A549 (cell line): ENCODE measurements around the gene MAP3K21. TPM values are rescaled to one million over a fixed set of nuclear protein-coding genes. Genes with fewer than 3 reads are reported as not detected.
A peak's percentile ranks its signal among the peaks of the same experiment; 100 is the strongest.

Experiments
- ATAC-seq, 2 experiments: fragments of 200-7000 bp in 1 of 2; fragments of >200 bp in 1 of 2; cut with Nextera tagmentation in 1 of 2; cut with Tn5 transposase in 1 of 2; 3 replicates each; pipeline versions ENCODE4 v1.8.0 to v1.9.1; 2018 to 2020; ENCODE audit warnings: mild to moderate bottlenecking in 1 of 2, moderate library complexity in 1 of 2
- CTCF ChIA-PET: fragments of 300-600 bp; sonication (Branson Sonifier 250); formaldehyde crosslinking; extraction: SDS; loops from one replicate; lab custom pipeline; 2021; ENCODE audit warnings: antibody characterized with exemption, inconsistent platforms; lab: Yijun Ruan, JAX
- POLR2A ChIA-PET: fragments of 350-600 bp; formaldehyde crosslinking; extraction: SDS; loops from one replicate; lab custom pipeline; 2021; ENCODE audit warnings: antibody characterized with exemption, inconsistent platforms; lab: Yijun Ruan, JAX
- DNase-seq, 2 experiments: peaks; one replicate each; pipeline versions ENCODE4 v3.0.0 to v3.0.0-alpha.2; 2011 to 2016; ENCODE audit warnings: low read depth in 1 of 2, low spot score in 1 of 2
- FAIRE-seq: peaks from 2 replicates; lab custom pipeline; 2011; peaks lifted over from hg19 to GRCh38; lab: Jason Lieb, UNC
- H3K27ac ChIP-seq, 2 experiments: fragments of >200 bp; sonication (Bioruptor Twin); formaldehyde crosslinking; 3 replicates each; pipeline ENCODE4 v1.5.1; 2016 to 2017
- H3K4me1 ChIP-seq: fragments of >200 bp; sonication (Bioruptor Twin); formaldehyde crosslinking; 3 replicates; pipeline ENCODE4 v1.6.1; 2016
- H3K4me2 ChIP-seq: fragments of >200 bp; sonication (Bioruptor Twin); formaldehyde crosslinking; 3 replicates; pipeline ENCODE4 v1.6.1; 2016
- H3K4me3 ChIP-seq: fragments of >200 bp; sonication (Bioruptor Twin); formaldehyde crosslinking; 3 replicates; pipeline ENCODE4 v1.5.1; 2016
- H3K9me3 ChIP-seq: fragments of >200 bp; sonication (Bioruptor Twin); formaldehyde crosslinking; 3 replicates; pipeline ENCODE4 v1.6.1; 2016
- CHD2 ChIP-seq: fragments of 150-350 bp; IDR thresholded peaks from 2 replicates; pipeline ENCODE4 v1.6.1; 2014; ENCODE audit warnings: low read length; ENCODE audit not compliant: partially characterized antibody
- EHMT2 ChIP-seq: fragments of 200-600 bp; sonication (generic); IDR thresholded peaks from 2 replicates; pipeline ENCODE4 v1.6.1; 2016; ENCODE audit warnings: antibody characterized with exemption, low read depth, mild to moderate bottlenecking, moderate library complexity
- FOSL2 ChIP-seq, 2 experiments: fragments of 450-650 bp in 1 of 2; fragments of >200 bp in 1 of 2; sonication (Bioruptor Twin) in 1 of 2; formaldehyde crosslinking; IDR thresholded peaks; 2 replicates each; pipeline versions ENCODE4 v1.5.0 to v1.6.1; 2016 to 2020; ENCODE audit warnings: mild to moderate bottlenecking in 1 of 2, moderate library complexity in 1 of 2
- HOXA7 ChIP-seq: fragments of 250-450 bp; sonication (Bioruptor Pico); IDR thresholded peaks from 2 replicates; pipeline ENCODE4 v1.5.0; 2020; ENCODE audit warnings: mild to moderate bottlenecking, moderate library complexity
- JUNB ChIP-seq: fragments of >200 bp; sonication (Bioruptor Twin); formaldehyde crosslinking; IDR thresholded peaks from 2 replicates; pipeline ENCODE4 v1.6.1; 2016
- KDM1A ChIP-seq: fragments of 200-600 bp; sonication (generic); IDR thresholded peaks from 2 replicates; pipeline ENCODE4 v1.6.1; 2016; ENCODE audit warnings: low read depth, mild to moderate bottlenecking
- NFE2L2 ChIP-seq: fragments of 150-350 bp; conservative IDR thresholded peaks from 2 replicates; pipeline ENCODE4 v1.6.1; 2014; ENCODE audit warnings: low read length
- NR3C1 ChIP-seq: fragments of >200 bp; sonication (Bioruptor Twin); formaldehyde crosslinking; IDR thresholded peaks from 3 replicates; pipeline ENCODE4 v1.6.1; 2017
- RAD21 ChIP-seq, 2 experiments: fragments of >200 bp in 1 of 2; sonication (Bioruptor Twin) in 1 of 2; formaldehyde crosslinking in 1 of 2; IDR thresholded peaks in 1 of 2; conservative IDR thresholded peaks in 1 of 2; 2 replicates in 1 of 2; 3 replicates in 1 of 2; pipeline ENCODE4 v1.6.1; 2012 to 2018; ENCODE audit warnings: inconsistent platforms in 1 of 2
- TFCP2L1 ChIP-seq: fragments of 250-450 bp; sonication (Bioruptor Pico); IDR thresholded peaks from 2 replicates; pipeline ENCODE4 v1.5.0; 2021; ENCODE audit warnings: mild to moderate bottlenecking
- ZFP36 ChIP-seq: fragments of 450-650 bp; IDR thresholded peaks from 2 replicates; pipeline ENCODE4 v1.6.1; 2014; ENCODE audit warnings: borderline replicate concordance; ENCODE audit not compliant: partially characterized antibody
- whole genome bisulfite sequencing: methylation state at CpG from one replicate; pipeline ENCODE4 v1.1.6; 2017; ENCODE audit errors: missing lambda C conversion rate; 5-methylcytosine and 5-hydroxymethylcytosine counted together
- polyA plus RNA-seq, 4 experiments: library from polyadenylated mRNA; depleted of rRNA in 3 of 4; stranded (reverse); fragments of >200 nt; fragmentation: RNase III in 1 of 4; extraction: RNeasy Plus Mini Kit Qiagen cat#74134 plus additional on column Dnase treatment in 1 of 4; gene quantifications; 2 replicates in 3 of 4; 3 replicates in 1 of 4; pipeline ENCODE4 v1.2.3, GENCODE V29; 2011 to 2017
- TF ChIP-seq, protein P1 (sequence below): fragments of 250-450 bp; sonication (Bioruptor Pico); IDR thresholded peaks from 2 replicates; pipeline ENCODE4 v1.5.0; 2020; ENCODE audit warnings: low read depth, mild to moderate bottlenecking, moderate library complexity
- TF ChIP-seq, protein P2 (sequence below): fragments of >200 bp; sonication (Bioruptor Twin); formaldehyde crosslinking; IDR thresholded peaks from 2 replicates; pipeline ENCODE4 v1.6.1; 2016
- TF ChIP-seq, protein P3 (sequence below): IDR thresholded peaks from 2 replicates; pipeline ENCODE4 v1.6.1; 2012
- TF ChIP-seq, protein P4 (sequence below): fragments of 250-450 bp; sonication (Bioruptor Pico); IDR thresholded peaks from 2 replicates; pipeline ENCODE4 v1.5.0; 2021; ENCODE audit warnings: mild to moderate bottlenecking, moderate library complexity, borderline replicate concordance
- TF ChIP-seq, protein P5 (sequence below): IDR thresholded peaks from 2 replicates; pipeline ENCODE4 v1.6.1; 2012

Gene MAP3K21
- polyA plus RNA-seq, 2 of the 4 experiments (the other 2 are of a cell fraction): 14.4 to 26.9 TPM

- Histone ChIP-seq H3K4me3 (peak overlapping the region; percentile 92; the same call in 2 of the 3 replicates), H3K4me2 (peak overlapping the region; percentile 79), H3K4me1 (peaks cover 53% of the 10 kb centered on the region), H3K27ac (peak overlapping the region; percentile 78 to 99; a peak in 5 of 6 replicates), H3K9me3 (no peaks in the 10 kb centered on the region)
- FAIRE-seq: peak; percentile 82
- no peak for TF ChIP-seq EHMT2
- no peak for TF ChIP-seq JUNB
- TF ChIP-seq CHD2: no peak
- TF ChIP-seq, protein P1, sequence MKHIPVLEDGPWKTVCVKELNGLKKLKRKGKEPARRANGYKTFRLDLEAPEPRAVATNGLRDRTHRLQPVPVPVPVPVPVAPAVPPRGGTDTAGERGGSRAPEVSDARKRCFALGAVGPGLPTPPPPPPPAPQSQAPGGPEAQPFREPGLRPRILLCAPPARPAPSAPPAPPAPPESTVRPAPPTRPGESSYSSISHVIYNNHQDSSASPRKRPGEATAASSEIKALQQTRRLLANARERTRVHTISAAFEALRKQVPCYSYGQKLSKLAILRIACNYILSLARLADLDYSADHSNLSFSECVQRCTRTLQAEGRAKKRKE (CRISPR knock-in tag): no peak
- TF ChIP-seq RAD21 (conservative IDR thresholded peaks at IDR 0.05 in 1 of 2, IDR thresholded peaks at IDR 0.05 in 1 of 2): no peak
- no peak for TF ChIP-seq HOXA7 (CRISPR knock-in tag)
- TF ChIP-seq, protein P2, sequence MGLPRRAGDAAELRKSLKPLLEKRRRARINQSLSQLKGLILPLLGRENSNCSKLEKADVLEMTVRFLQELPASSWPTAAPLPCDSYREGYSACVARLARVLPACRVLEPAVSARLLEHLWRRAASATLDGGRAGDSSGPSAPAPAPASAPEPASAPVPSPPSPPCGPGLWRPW: no peak
- TF ChIP-seq, protein P3, sequence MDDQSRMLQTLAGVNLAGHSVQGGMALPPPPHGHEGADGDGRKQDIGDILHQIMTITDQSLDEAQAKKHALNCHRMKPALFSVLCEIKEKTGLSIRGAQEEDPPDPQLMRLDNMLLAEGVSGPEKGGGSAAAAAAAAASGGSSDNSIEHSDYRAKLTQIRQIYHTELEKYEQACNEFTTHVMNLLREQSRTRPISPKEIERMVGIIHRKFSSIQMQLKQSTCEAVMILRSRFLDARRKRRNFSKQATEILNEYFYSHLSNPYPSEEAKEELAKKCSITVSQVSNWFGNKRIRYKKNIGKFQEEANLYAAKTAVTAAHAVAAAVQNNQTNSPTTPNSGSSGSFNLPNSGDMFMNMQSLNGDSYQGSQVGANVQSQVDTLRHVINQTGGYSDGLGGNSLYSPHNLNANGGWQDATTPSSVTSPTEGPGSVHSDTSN: no peak
- no peak for TF ChIP-seq NR3C1
- no peak for TF ChIP-seq KDM1A
- TF ChIP-seq, protein P4, sequence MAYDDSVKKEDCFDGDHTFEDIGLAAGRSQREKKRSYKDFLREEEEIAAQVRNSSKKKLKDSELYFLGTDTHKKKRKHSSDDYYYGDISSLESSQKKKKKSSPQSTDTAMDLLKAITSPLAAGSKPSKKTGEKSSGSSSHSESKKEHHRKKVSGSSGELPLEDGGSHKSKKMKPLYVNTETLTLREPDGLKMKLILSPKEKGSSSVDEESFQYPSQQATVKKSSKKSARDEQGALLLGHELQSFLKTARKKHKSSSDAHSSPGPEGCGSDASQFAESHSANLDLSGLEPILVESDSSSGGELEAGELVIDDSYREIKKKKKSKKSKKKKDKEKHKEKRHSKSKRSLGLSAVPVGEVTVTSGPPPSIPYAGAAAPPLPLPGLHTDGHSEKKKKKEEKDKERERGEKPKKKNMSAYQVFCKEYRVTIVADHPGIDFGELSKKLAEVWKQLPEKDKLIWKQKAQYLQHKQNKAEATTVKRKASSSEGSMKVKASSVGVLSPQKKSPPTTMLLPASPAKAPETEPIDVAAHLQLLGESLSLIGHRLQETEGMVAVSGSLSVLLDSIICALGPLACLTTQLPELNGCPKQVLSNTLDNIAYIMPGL (CRISPR knock-in tag): no peak
- no peak for TF ChIP-seq NFE2L2
- TF ChIP-seq ZFP36: no peak
- TF ChIP-seq TFCP2L1 (CRISPR knock-in tag): no peak
- DNase-seq: no peak
- ChIA-PET POLR2A (no interaction called here), CTCF (interaction anchor here (0.8 to 1.8 kb wide), 4 partner anchors 11 to 558 kb away, joined by 3 to 4 read pairs (median 3); no protein-coding TSS in a partner anchor)
- WGBS: 92% methylated on average over 3 of the region's 3 CpGs
- no peak for ATAC-seq
Observed at GRCh38 chr1:233293556-233294446, 33.7 kb upstream of the MAP3K21 start.

GRCh38 chr1:233294913-233295236, 32.6 kb upstream of the MAP3K21 start:
- DNase-seq: peak; percentile 27 to 52
- Histone ChIP-seq H3K4me1 (peaks cover 50% of the 10 kb centered on the region), H3K27ac (peak overlapping the region; percentile 88 to 99), H3K9me3 (no peaks in the 10 kb centered on the region), H3K4me3 (peak overlapping the region; percentile 92), H3K4me2 (peak overlapping the region; percentile 79)
- ChIA-PET CTCF (interaction anchor here (0.6 to 1.8 kb wide), 3 partner anchors 18 to 782 kb away, joined by 3 to 4 read pairs (median 3); no protein-coding TSS in a partner anchor), POLR2A (no interaction called here)
- WGBS: 1% methylated on average over 8 of the region's 8 CpGs
- peak; percentile 67 to 70 for ATAC-seq
- no peak for FAIRE-seq
- TF ChIP-seq, protein P2: no peak
- no peak for TF ChIP-seq FOSL2 (IDR thresholded peaks at IDR 0.05)
- peak; percentile 79 for TF ChIP-seq FOSL2 (CRISPR knock-in tag; IDR thresholded peaks at IDR 0.05)
- TF ChIP-seq, protein P5, sequence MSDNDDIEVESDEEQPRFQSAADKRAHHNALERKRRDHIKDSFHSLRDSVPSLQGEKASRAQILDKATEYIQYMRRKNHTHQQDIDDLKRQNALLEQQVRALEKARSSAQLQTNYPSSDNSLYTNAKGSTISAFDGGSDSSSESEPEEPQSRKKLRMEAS: 0 out of 2 replicates have a peak, but pooled peaks have one; percentile 3
